MM.1S (cell line): ENCODE data around the gene USP33.

Experiments used
- DNase-seq: peaks from one replicate; pipeline ENCODE4 v3.0.0-alpha.2; 2015
- H2AFZ ChIP-seq: fragments of 300-600 bp; sonication (generic); 2 replicates; pipeline ENCODE4 v1.6.0; 2016; ENCODE audit warnings: antibody characterized with exemption, low read length
- H3F3A ChIP-seq: fragments of 300-600 bp; sonication (generic); 2 replicates; pipeline ENCODE4 v1.6.1; 2016; ENCODE audit warnings: mild to moderate bottlenecking, antibody characterized with exemption, low read length, moderate library complexity, mixed read lengths; ENCODE audit not compliant: insufficient read depth
- H3K27ac ChIP-seq: fragments of 300-600 bp; sonication (generic); 2 replicates; pipeline ENCODE4 v1.5.1; 2016; ENCODE audit warnings: mild to moderate bottlenecking, low read length
- H3K27me3 ChIP-seq: fragments of 300-600 bp; sonication (generic); replicated peaks from 2 replicates; pipeline ENCODE4 v1.6.0; 2016; ENCODE audit warnings: low read length; ENCODE audit not compliant: insufficient read depth
- H3K36me3 ChIP-seq: fragments of 300-600 bp; sonication (generic); replicated peaks from 2 replicates; pipeline ENCODE4 v1.6.1; 2016; ENCODE audit warnings: mild to moderate bottlenecking, low read length, mixed read lengths; ENCODE audit not compliant: insufficient read depth
- H3K4me1 ChIP-seq: fragments of 300-600 bp; sonication (generic); 2 replicates; pipeline ENCODE4 v1.6.1; 2016; ENCODE audit warnings: low read length, mixed read lengths
- H3K4me2 ChIP-seq: fragments of 300-600 bp; sonication (generic); 2 replicates; pipeline ENCODE4 v1.6.0; 2016; ENCODE audit warnings: low read depth, low read length
- H3K4me3 ChIP-seq: fragments of 300-600 bp; sonication (generic); 2 replicates; pipeline ENCODE4 v1.5.1; 2016; ENCODE audit warnings: low read length, mixed read lengths
- H3K79me2 ChIP-seq: fragments of 300-600 bp; sonication (generic); 2 replicates; pipeline ENCODE4 v1.6.1; 2016; ENCODE audit warnings: mixed run types, low read length, mixed read lengths
- H3K9ac ChIP-seq: fragments of 300-600 bp; sonication (generic); 2 replicates; pipeline ENCODE4 v1.6.1; 2016; ENCODE audit warnings: low read length, mixed read lengths
- H3K9me2 ChIP-seq: fragments of 300-600 bp; sonication (generic); replicated peaks from 2 replicates; pipeline ENCODE4 v1.6.1; 2016; ENCODE audit warnings: mild to moderate bottlenecking, low read length, mixed read lengths; ENCODE audit not compliant: insufficient read depth
- H3K9me3 ChIP-seq: fragments of 300-600 bp; sonication (generic); replicated peaks from 2 replicates; pipeline ENCODE4 v1.6.1; 2016; ENCODE audit warnings: mild to moderate bottlenecking, low read length, mixed read lengths; ENCODE audit not compliant: insufficient read depth
- H4K20me1 ChIP-seq: fragments of 300-600 bp; sonication (generic); 2 replicates; pipeline ENCODE4 v1.6.1; 2016; ENCODE audit warnings: mild to moderate bottlenecking, low read length, moderate library complexity, mixed read lengths; ENCODE audit not compliant: insufficient read depth
- EZH2 ChIP-seq: fragments of 300-600 bp; sonication (generic); optimal IDR thresholded peaks from 2 replicates; pipeline ENCODE3; 2017; ENCODE audit warnings: low read depth, mild to moderate bottlenecking, antibody characterized with exemption, low read length, mixed read lengths
- EZH2phosphoT487 ChIP-seq: fragments of 300-600 bp; sonication (generic); IDR thresholded peaks from 2 replicates; pipeline ENCODE4 v1.6.1; 2018; ENCODE audit warnings: antibody characterized with exemption, low read length
- TF ChIP-seq, protein P1 (sequence below): fragments of 300-600 bp; sonication (generic); IDR thresholded peaks from 2 replicates; pipeline ENCODE4 v1.5.1; 2016; ENCODE audit warnings: antibody characterized with exemption, low read length, mixed read lengths

Gene USP33

DNA sequence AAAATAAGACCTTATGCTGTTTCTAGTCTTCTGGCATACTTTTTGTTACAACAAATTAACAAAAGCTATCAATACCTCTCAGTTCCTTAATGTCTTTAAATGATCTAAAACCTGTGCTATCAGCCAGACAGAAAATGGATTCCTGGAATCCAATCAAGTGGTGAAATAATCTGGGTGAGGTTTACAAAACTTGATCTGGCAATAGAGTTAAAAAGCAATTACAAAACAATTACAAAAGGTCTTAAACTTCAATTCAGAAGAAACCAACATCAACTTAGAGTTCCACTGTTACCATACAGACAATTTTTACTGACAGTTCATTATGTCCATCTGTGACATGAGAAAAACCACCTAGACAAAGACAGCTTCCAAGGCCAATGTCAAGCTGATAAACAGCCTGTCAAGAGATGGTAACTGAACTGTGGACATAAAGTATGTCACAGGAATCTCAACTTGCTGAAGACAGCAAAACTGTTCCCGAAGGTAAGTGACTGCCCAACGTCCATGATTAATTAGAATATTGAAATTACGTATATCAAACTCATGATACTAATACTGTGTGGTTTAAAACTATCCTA lies 94.6 kb downstream of the USP33 start:
- no peak for DNase-seq
- peaks cover 100% of the 10 kb centered on the region for H3K79me2 ChIP-seq
- H3K9ac ChIP-seq: no peak overlapping the region
- no peaks in the 10 kb centered on the region for H3K27me3 ChIP-seq
- no peak overlapping the region for H3K27ac ChIP-seq
- no peaks in the 10 kb centered on the region for H3K4me1 ChIP-seq
- H3K4me2 ChIP-seq: no peak overlapping the region
- TF ChIP-seq EZH2phosphoT487 (no peak), EZH2 (no peak)
- TF ChIP-seq, protein P1, sequence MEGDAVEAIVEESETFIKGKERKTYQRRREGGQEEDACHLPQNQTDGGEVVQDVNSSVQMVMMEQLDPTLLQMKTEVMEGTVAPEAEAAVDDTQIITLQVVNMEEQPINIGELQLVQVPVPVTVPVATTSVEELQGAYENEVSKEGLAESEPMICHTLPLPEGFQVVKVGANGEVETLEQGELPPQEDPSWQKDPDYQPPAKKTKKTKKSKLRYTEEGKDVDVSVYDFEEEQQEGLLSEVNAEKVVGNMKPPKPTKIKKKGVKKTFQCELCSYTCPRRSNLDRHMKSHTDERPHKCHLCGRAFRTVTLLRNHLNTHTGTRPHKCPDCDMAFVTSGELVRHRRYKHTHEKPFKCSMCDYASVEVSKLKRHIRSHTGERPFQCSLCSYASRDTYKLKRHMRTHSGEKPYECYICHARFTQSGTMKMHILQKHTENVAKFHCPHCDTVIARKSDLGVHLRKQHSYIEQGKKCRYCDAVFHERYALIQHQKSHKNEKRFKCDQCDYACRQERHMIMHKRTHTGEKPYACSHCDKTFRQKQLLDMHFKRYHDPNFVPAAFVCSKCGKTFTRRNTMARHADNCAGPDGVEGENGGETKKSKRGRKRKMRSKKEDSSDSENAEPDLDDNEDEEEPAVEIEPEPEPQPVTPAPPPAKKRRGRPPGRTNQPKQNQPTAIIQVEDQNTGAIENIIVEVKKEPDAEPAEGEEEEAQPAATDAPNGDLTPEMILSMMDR: no peak
- no peak overlapping the region for H2AFZ ChIP-seq
- H3K36me3 ChIP-seq: no peaks in the 10 kb centered on the region
- H4K20me1 ChIP-seq: peaks cover 8% of the 10 kb centered on the region; the same call in 1 of the 2 replicates
- H3K4me3 ChIP-seq: no peak overlapping the region
- no peaks in the 10 kb centered on the region for H3F3A ChIP-seq
- no peaks in the 10 kb centered on the region for H3K9me2 ChIP-seq
- H3K9me3 ChIP-seq: no peaks in the 10 kb centered on the region

DNA sequence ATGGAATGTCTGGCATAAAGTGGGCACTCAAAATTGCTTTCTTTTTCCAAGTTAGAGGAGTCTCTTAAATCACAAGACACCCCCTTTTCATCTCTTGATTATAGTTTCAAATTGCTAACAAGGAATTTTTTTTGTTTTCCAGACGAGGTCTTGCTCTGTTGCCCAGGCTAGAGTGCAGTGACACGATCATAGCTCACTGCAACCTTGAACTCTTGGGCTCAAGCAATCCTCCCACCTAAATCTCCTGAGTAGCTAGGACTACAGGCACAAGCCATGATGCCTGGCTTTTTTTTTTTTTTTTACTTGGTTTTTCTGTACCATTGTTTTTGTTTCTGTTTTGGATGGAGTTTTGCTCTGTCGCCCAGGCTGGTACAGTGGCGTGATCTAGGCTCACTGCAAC lies 98.0 kb downstream of the USP33 start:
- H3F3A ChIP-seq: no peaks in the 10 kb centered on the region
- no peak overlapping the region for H3K27ac ChIP-seq
- H3K9me3 ChIP-seq: no peaks in the 10 kb centered on the region
- no peaks in the 10 kb centered on the region for H3K36me3 ChIP-seq
- H3K79me2 ChIP-seq: peaks cover 99% of the 10 kb centered on the region
- H3K4me1 ChIP-seq: no peaks in the 10 kb centered on the region
- H3K9me2 ChIP-seq: no peaks in the 10 kb centered on the region
- H3K9ac ChIP-seq: no peak overlapping the region
- H4K20me1 ChIP-seq: peaks cover 4% of the 10 kb centered on the region; the same call in 1 of the 2 replicates
- no peak overlapping the region for H3K4me3 ChIP-seq
- DNase-seq: no peak
- no peaks in the 10 kb centered on the region for H3K27me3 ChIP-seq
- TF ChIP-seq, protein P1: no peak
- no peak for TF ChIP-seq EZH2
- H3K4me2 ChIP-seq: no peak overlapping the region
- no peak overlapping the region for H2AFZ ChIP-seq

DNA sequence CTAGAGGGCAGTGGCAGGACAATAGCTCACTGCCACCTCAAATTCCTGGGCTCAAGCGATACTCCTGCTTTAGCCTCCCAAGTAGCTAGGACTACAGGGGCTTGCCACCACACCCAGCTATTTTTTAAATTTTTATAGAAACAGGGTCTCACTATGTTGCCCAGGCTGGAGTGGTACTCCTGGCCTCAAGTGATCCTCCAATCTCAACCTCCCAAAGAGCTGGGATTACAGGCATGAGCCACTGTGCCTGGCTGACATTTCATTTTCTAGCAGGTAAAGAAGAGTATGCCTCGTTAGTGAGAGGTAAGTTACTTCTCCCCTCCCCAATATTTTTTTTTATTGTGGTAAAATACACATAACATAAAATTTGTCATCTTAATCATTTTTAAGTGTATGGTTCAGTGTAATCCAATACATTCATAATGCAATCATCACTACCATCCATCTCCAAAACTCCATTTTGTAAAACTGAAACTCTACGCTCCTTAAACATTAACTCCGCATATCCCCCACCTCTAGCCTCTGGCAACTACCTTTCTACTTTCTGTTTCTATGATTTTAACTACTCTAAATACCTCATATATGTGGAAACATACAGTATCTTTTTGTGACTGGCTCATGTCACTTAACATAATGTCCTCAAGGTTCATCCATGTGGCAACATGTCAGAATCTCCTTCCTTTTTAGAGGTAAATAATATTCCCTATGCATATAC lies 99.6 kb downstream of the USP33 start:
- H3K27me3 ChIP-seq: no peaks in the 10 kb centered on the region
- H3F3A ChIP-seq: no peaks in the 10 kb centered on the region
- no peak for DNase-seq
- H3K9me3 ChIP-seq: no peaks in the 10 kb centered on the region
- no peak for TF ChIP-seq EZH2phosphoT487
- no peak for TF ChIP-seq EZH2
- TF ChIP-seq, protein P1: no peak
- no peaks in the 10 kb centered on the region for H3K36me3 ChIP-seq
- no peak overlapping the region for H3K9ac ChIP-seq
- H3K79me2 ChIP-seq: peaks cover 99% of the 10 kb centered on the region
- H3K9me2 ChIP-seq: no peaks in the 10 kb centered on the region
- no peak overlapping the region for H3K4me3 ChIP-seq
- H4K20me1 ChIP-seq: peaks cover 9% of the 10 kb centered on the region; the same call in 1 of the 2 replicates
- no peaks in the 10 kb centered on the region for H3K4me1 ChIP-seq
- H3K4me2 ChIP-seq: no peak overlapping the region
- no peak overlapping the region for H3K27ac ChIP-seq
- no peak overlapping the region for H2AFZ ChIP-seq
